HG03108 (cell line): ENCODE data around the gene ZNF526.

Source experiments
- ATAC-seq: cut with Tn5 transposase; IDR thresholded peaks from one replicate; pipeline ENCODE4 v1.9.1; 2021; ENCODE audit warnings: moderate library complexity; ENCODE audit not compliant: unreplicated experiment

The ZNF526 gene

DNA sequence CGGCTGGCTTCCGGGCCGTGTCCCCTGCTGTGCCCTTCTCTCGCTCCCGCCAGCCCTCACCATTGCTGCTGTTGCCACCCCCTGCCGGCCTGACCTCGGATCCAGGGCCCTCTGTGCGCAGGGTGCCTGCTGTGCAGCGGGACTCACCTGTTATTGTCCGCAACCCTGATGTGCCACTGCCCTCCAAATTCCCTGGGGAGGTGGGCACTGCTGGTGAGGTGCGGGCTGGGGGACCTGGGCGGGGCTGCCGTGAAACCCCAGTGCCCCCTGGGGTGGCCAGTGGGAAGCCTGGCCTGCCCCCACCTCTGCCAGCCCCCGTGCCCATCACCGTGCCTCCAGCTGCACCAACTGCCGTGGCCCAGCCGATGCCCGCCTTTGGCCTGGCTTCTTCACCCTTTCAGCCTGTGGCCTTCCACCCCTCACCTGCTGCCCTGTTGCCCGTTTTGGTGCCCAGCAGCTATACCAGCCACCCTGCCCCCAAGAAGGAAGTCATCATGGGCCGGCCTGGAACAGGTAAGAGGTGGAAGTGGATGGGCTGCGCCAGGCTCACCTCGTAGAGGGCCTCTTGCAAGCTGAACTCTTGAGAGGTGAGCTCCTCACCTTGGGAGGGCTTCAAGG lies 54.1 kb downstream of the ZNF526 start:
- ATAC-seq, result no peak

DNA sequence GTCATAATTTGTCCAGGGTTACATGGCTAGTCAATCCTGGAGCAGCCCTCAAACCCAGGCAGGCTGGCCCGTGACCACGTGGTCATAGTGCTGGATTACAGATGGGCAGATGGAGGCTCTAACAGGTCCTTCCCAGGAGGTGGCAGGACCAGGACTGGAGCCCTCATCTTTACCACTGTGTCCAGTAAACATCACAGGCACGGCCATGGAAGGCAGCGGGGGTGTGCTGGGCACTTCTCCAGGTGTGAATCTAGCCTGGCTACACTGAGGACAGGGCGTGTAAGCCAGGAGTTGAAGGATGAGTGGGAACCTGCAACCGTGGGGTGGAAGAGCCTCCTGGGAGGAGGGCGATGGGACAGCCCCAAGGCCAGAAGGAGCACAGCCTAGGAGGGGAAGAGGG lies 55.0 kb downstream of the ZNF526 start:
- no peak for ATAC-seq

DNA sequence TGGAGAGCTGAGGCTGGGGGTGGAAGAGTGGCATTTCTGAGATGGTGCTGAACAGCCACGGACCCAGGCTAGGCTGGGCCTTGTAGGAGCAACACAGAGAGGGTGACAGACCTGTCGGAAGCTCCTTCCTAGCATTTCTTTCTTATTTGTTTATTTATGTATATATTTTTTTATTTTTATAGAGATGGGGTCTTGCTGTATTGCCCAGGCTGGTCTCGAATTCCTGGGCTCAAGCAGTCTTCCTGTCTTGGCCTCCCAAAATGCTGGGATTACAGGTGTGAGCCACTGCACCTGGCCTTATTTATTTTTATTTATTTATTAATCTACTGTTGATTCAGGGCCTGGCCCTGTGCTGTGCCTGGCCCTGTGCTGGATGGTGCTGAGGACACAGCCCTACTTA lies 55.4 kb downstream of the ZNF526 start:
- ATAC-seq, result no peak

DNA sequence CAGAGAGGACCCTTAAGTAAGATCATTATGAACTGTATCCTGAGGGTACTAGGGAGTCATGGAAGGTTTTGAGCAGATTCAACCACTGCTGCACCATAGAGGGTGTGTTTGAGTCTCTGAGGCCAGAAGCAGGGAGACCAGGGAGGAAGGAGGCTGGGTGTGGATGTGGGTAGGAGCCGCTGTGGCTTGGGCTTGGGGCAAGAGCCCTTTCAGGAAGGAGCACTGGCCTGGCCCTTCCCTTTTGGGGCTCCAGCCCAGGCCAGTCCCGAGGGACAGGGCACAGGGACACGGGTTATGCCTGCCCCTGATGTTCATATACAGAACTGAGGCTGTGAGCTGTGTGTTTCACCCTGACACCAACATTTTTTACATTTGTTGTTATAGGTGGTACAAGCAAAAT lies 56.2 kb downstream of the ZNF526 start:
- no peak for ATAC-seq

DNA sequence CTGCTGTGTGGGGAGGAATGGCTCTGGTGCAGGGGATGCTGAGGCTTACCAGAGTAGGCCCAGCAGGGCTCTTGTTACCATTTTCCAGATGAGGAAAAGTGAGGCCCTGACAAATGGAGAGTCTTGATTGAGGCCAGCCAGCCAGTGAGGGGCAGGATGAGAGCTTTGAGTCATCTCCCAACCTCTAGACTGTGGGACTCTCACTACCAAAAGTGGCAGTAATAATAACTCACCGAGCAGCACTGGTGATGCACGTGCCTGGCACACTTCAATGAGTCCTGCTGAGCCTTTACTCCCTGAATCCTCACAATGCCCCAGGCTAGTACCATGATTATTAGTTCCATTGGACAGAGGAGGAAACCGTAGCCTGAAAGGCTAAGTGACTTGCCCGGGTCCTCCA lies 56.7 kb downstream of the ZNF526 start:
- ATAC-seq, result no peak
